Liver (tissue), 9 donors: ENCODE measurements around the gene MYRF. TPM values are rescaled to one million over a fixed set of nuclear protein-coding genes. Genes with fewer than 3 reads are reported as not detected.

Experiments used
- DNase-seq: peaks from one replicate; pipeline ENCODE4 v3.0.0-alpha.2; 2017; ENCODE audit warnings: low spot score
- H3K27ac ChIP-seq, 2 donors: one replicate each; pipeline ENCODE4 v1.7.0; 2013; ENCODE audit warnings: inconsistent platforms in 2 of 2, low read length in 2 of 2, control low read depth in 1 of 2, low read depth in 1 of 2, mild to moderate bottlenecking in 1 of 2
- H3K27me3 ChIP-seq, 4 donors: one replicate each; pipeline versions ENCODE4 v1.6.1 to v1.7.0; 2013; ENCODE audit warnings: low read length in 3 of 4, inconsistent platforms in 1 of 4, mild to moderate bottlenecking in 1 of 4, moderate library complexity in 1 of 4; ENCODE audit not compliant: control insufficient read depth in 4 of 4, insufficient read depth in 4 of 4
- H3K36me3 ChIP-seq, 4 donors: one replicate each; pipeline versions ENCODE4 v1.6.1 to v1.7.0; 2013; ENCODE audit warnings: low read length in 3 of 4, mild to moderate bottlenecking in 3 of 4, low read depth in 1 of 4, moderate library complexity in 1 of 4; ENCODE audit not compliant: control insufficient read depth in 4 of 4, insufficient read depth in 3 of 4
- H3K4me1 ChIP-seq, 4 donors: one replicate each; pipeline versions ENCODE4 v1.6.1 to v1.7.0; 2013; ENCODE audit warnings: low read length in 3 of 4, mild to moderate bottlenecking in 3 of 4, moderate library complexity in 1 of 4; ENCODE audit not compliant: control insufficient read depth in 4 of 4, insufficient read depth in 4 of 4
- H3K4me3 ChIP-seq, 3 donors: one replicate each; pipeline versions ENCODE4 v1.6.1 to v1.7.0; 2013; ENCODE audit warnings: low read length in 3 of 3, control low read depth in 1 of 3, low read depth in 1 of 3, mild to moderate bottlenecking in 1 of 3
- H3K9ac ChIP-seq, 2 donors: one replicate each; pipeline ENCODE4 v1.7.0; 2013; ENCODE audit warnings: low read length in 2 of 2, mild to moderate bottlenecking in 2 of 2, moderate library complexity in 2 of 2, control low read depth in 1 of 2, low read depth in 1 of 2
- H3K9me3 ChIP-seq, 4 donors: one replicate each; pipeline versions ENCODE4 v1.6.1 to v1.7.0; 2013; ENCODE audit warnings: low read length in 3 of 4; ENCODE audit not compliant: control insufficient read depth in 4 of 4
- EGR1 ChIP-seq, 2 donors: IDR thresholded peaks; 2 replicates each; pipeline ENCODE4 v1.6.1; 2016 to 2018; ENCODE audit warnings: antibody characterized with exemption in 2 of 2, low read depth in 2 of 2
- FOXA1 ChIP-seq: IDR thresholded peaks from 2 replicates; pipeline ENCODE4 v1.6.1; 2016; ENCODE audit warnings: antibody characterized with exemption
- FOXA2 ChIP-seq: IDR thresholded peaks from 2 replicates; pipeline ENCODE4 v1.6.1; 2016; ENCODE audit warnings: antibody characterized with exemption
- GABPA ChIP-seq, 2 donors: IDR thresholded peaks in 1 of 2; conservative IDR thresholded peaks in 1 of 2; 2 replicates each; pipeline ENCODE4 v1.6.1; 2016; ENCODE audit warnings: antibody characterized with exemption in 2 of 2, mild to moderate bottlenecking in 1 of 2, moderate library complexity in 1 of 2
- HNF4A ChIP-seq, 2 donors: conservative IDR thresholded peaks; 2 replicates each; pipeline ENCODE4 v1.6.1; 2016; ENCODE audit warnings: antibody characterized with exemption in 2 of 2, mild to moderate bottlenecking in 2 of 2
- HNF4G ChIP-seq: IDR thresholded peaks from 2 replicates; pipeline ENCODE4 v1.6.1; 2016; ENCODE audit warnings: antibody characterized with exemption
- JUND ChIP-seq, 2 donors: IDR thresholded peaks; 2 replicates each; pipeline ENCODE4 v1.6.1; 2016; ENCODE audit warnings: antibody characterized with exemption in 2 of 2
- NR2F2 ChIP-seq: IDR thresholded peaks from 2 replicates; pipeline ENCODE4 v1.6.1; 2016; ENCODE audit warnings: antibody characterized with exemption
- RAD21 ChIP-seq, 2 donors: IDR thresholded peaks; 2 replicates each; pipeline ENCODE4 v1.6.1; 2016; ENCODE audit warnings: antibody characterized with exemption in 2 of 2, mild to moderate bottlenecking in 2 of 2
- RXRA ChIP-seq, 2 donors: IDR thresholded peaks; 2 replicates each; pipeline ENCODE4 v1.6.1; 2017 to 2018; ENCODE audit warnings: antibody characterized with exemption in 2 of 2, mild to moderate bottlenecking in 1 of 2
- SP1 ChIP-seq: IDR thresholded peaks from 2 replicates; pipeline ENCODE4 v1.6.1; 2018; ENCODE audit warnings: antibody characterized with exemption, mild to moderate bottlenecking
- TAF1 ChIP-seq: conservative IDR thresholded peaks from 2 replicates; pipeline ENCODE4 v1.6.1; 2016; ENCODE audit warnings: antibody characterized with exemption, mild to moderate bottlenecking
- YY1 ChIP-seq: IDR thresholded peaks from 2 replicates; pipeline ENCODE4 v1.6.1; 2016; ENCODE audit warnings: antibody characterized with exemption, mild to moderate bottlenecking
- WGBS: extraction: QIAGEN DNeasy Blood & Tissue Kit; methylation state at CpG from one replicate; pipeline ENCODE4 v1.1.7; 2013; 5-methylcytosine and 5-hydroxymethylcytosine counted together
- polyA plus RNA-seq, 2 donors: library from polyadenylated mRNA; stranded (reverse) in 1 of 2; unstranded in 1 of 2; fragments of 200-250 nt in 1 of 2; fragments of >200 nt in 1 of 2; fragmentation: Nextera tagmentation in 1 of 2; extraction: Ambion mirVana in 1 of 2; gene quantifications; one replicate each; pipeline versions ENCODE4 v1.2.1 to v1.2.3, GENCODE V29; 2013 to 2015
- total RNA-seq, 2 donors: library from RNA; depleted of rRNA; stranded (reverse); fragments of >200 nt; gene quantifications; one replicate each; pipeline ENCODE4 v1.2.3, GENCODE V29; 2014
- TF ChIP-seq, protein P1 (sequence below): fragments of 150-350 bp; IDR thresholded peaks from 2 replicates; pipeline ENCODE4 v1.5.1; 2017; ENCODE audit warnings: improper control_type of control experiment, low read depth, low read length; ENCODE audit not compliant: missing input control
- TF ChIP-seq, protein P2 (sequence below): IDR thresholded peaks from 2 replicates; pipeline ENCODE4 v1.6.1; 2016; ENCODE audit warnings: antibody characterized with exemption
- TF ChIP-seq, protein P3 (sequence below): IDR thresholded peaks from 2 replicates; pipeline ENCODE4 v1.6.1; 2016; ENCODE audit warnings: antibody characterized with exemption
- TF ChIP-seq, protein P4 (sequence below): IDR thresholded peaks from 2 replicates; pipeline ENCODE4 v1.6.1; 2016; ENCODE audit warnings: antibody characterized with exemption
- TF ChIP-seq, protein P5 (sequence below): IDR thresholded peaks from 2 replicates; pipeline ENCODE4 v1.6.1; 2016; ENCODE audit warnings: antibody characterized with exemption, mild to moderate bottlenecking
- donor health status: healthy.
- donor health status: healthy.
- donor health status: healthy.
- donor health status: healthy.
- donor health status: healthy.

MYRF gene
- total and polyA plus RNA-seq, 4 donors, result 3.5 to 6.5 (median 4.4) TPM

DNA sequence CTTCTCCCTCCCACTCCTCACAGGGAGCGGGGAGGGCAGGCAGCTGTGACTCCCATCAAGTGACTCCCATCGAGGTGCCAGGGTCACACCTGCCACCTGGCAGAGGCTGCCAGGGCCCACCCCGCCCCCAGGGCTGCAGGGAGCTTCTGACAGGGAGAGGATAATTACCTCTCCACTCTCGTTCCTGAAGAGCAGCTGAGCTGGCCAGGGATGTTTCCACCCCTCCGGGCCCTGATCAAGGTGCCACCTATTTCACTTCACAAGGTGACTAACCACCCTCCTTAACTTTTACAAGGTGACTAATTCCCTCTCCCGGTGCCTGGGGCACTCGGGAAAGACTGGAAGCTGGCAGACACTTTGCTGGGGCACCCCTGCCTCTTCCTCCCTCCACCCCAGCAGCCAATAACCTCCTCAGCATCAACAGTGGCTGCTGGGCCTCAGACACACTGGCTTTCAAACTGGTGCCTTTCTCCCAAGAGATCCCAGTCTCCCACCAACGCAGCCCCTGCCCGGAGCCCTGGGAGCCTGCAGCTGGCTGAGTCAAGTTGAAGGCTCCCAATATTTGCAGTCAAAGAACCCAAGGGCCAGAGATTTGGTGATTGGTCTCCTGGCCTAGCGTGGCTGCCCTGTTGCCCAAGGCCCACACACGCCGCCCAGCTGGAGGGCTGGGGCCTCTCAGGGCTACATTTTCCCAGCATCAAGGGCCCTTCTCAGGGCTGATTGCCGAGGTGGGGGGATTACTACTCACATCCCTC lies 22.0 kb upstream of the MYRF start (continued):
- TF ChIP-seq, protein P1, sequence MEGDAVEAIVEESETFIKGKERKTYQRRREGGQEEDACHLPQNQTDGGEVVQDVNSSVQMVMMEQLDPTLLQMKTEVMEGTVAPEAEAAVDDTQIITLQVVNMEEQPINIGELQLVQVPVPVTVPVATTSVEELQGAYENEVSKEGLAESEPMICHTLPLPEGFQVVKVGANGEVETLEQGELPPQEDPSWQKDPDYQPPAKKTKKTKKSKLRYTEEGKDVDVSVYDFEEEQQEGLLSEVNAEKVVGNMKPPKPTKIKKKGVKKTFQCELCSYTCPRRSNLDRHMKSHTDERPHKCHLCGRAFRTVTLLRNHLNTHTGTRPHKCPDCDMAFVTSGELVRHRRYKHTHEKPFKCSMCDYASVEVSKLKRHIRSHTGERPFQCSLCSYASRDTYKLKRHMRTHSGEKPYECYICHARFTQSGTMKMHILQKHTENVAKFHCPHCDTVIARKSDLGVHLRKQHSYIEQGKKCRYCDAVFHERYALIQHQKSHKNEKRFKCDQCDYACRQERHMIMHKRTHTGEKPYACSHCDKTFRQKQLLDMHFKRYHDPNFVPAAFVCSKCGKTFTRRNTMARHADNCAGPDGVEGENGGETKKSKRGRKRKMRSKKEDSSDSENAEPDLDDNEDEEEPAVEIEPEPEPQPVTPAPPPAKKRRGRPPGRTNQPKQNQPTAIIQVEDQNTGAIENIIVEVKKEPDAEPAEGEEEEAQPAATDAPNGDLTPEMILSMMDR, result no peak
- TF ChIP-seq HNF4A (conservative IDR thresholded peaks at IDR 0.05), result no peak
- no peak for TF ChIP-seq JUND (IDR thresholded peaks at IDR 0.05)
- no peak for TF ChIP-seq SP1
- no peak for TF ChIP-seq RAD21 (IDR thresholded peaks at IDR 0.05)
- TF ChIP-seq, protein P2, sequence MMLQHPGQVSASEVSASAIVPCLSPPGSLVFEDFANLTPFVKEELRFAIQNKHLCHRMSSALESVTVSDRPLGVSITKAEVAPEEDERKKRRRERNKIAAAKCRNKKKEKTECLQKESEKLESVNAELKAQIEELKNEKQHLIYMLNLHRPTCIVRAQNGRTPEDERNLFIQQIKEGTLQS, result no peak
- no peak for TF ChIP-seq FOXA1
- TF ChIP-seq GABPA (IDR thresholded peaks at IDR 0.05 in 1 of 2, conservative IDR thresholded peaks at IDR 0.05 in 1 of 2), result no peak
- TF ChIP-seq, protein P3, sequence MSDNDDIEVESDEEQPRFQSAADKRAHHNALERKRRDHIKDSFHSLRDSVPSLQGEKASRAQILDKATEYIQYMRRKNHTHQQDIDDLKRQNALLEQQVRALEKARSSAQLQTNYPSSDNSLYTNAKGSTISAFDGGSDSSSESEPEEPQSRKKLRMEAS, result no peak

DNA sequence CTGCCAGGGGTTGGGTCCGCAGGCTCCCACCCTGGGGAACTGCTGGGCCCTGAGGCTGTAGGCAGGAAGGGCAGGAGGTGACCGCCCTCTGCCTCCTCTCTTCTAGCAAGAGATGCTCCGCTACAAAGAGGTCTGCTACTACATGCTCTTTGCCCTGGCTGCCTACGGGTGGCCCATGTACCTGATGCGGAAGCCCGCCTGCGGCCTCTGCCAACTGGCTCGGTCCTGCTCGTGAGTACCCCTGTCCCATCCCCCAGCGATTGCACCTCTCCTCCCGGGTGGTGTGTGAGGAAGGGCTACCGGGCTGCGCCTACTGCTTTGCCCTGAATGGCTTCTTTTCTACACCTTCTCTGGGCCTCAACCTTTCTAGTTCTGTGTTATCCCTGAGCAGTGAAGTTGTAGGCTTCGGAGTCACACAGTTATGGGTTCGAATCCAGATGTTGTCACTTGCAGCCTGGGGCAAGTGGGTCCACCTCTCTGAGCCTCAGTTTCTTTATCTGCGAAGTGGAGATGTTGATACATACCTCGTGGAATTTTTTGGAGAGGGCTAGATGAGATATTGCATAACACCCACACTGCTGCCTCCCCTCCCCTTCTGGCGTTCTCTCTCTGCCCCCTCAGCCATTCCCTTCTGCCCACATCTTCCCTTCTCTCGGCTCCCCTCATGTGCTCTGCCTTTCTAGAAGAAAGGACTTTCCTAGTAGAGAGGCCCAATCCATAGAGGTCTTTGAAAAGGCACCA lies 21.1 kb upstream of the MYRF start:
- H3K9me3 ChIP-seq, result no peaks in the 10 kb centered on the region
- H3K27me3 ChIP-seq, result no peaks in the 10 kb centered on the region
- no peak for DNase-seq
- no peak overlapping the region for H3K9ac ChIP-seq
- H3K4me1 ChIP-seq, result no peaks in the 10 kb centered on the region
- TF ChIP-seq HNF4A (conservative IDR thresholded peaks at IDR 0.05) (no peak), NR2F2 (no peak), TAF1 (no peak), HNF4G (no peak), EGR1 (IDR thresholded peaks at IDR 0.05; ENCODE audit: low read depth in 2 of 2) (no peak), JUND (IDR thresholded peaks at IDR 0.05) (no peak), FOXA2 (no peak), SP1 (no peak), GABPA (IDR thresholded peaks at IDR 0.05 in 1 of 2, conservative IDR thresholded peaks at IDR 0.05 in 1 of 2) (no peak), YY1 (no peak), RAD21 (IDR thresholded peaks at IDR 0.05) (no peak), FOXA1 (no peak), RXRA (IDR thresholded peaks at IDR 0.05) (no peak)
- TF ChIP-seq, protein P2, result no peak
- TF ChIP-seq, protein P1, result no peak
- TF ChIP-seq, protein P3, result no peak
- TF ChIP-seq, protein P4, sequence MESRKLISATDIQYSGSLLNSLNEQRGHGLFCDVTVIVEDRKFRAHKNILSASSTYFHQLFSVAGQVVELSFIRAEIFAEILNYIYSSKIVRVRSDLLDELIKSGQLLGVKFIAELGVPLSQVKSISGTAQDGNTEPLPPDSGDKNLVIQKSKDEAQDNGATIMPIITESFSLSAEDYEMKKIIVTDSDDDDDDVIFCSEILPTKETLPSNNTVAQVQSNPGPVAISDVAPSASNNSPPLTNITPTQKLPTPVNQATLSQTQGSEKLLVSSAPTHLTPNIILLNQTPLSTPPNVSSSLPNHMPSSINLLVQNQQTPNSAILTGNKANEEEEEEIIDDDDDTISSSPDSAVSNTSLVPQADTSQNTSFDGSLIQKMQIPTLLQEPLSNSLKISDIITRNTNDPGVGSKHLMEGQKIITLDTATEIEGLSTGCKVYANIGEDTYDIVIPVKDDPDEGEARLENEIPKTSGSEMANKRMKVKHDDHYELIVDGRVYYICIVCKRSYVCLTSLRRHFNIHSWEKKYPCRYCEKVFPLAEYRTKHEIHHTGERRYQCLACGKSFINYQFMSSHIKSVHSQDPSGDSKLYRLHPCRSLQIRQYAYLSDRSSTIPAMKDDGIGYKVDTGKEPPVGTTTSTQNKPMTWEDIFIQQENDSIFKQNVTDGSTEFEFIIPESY, result no peak
- TF ChIP-seq, protein P5, sequence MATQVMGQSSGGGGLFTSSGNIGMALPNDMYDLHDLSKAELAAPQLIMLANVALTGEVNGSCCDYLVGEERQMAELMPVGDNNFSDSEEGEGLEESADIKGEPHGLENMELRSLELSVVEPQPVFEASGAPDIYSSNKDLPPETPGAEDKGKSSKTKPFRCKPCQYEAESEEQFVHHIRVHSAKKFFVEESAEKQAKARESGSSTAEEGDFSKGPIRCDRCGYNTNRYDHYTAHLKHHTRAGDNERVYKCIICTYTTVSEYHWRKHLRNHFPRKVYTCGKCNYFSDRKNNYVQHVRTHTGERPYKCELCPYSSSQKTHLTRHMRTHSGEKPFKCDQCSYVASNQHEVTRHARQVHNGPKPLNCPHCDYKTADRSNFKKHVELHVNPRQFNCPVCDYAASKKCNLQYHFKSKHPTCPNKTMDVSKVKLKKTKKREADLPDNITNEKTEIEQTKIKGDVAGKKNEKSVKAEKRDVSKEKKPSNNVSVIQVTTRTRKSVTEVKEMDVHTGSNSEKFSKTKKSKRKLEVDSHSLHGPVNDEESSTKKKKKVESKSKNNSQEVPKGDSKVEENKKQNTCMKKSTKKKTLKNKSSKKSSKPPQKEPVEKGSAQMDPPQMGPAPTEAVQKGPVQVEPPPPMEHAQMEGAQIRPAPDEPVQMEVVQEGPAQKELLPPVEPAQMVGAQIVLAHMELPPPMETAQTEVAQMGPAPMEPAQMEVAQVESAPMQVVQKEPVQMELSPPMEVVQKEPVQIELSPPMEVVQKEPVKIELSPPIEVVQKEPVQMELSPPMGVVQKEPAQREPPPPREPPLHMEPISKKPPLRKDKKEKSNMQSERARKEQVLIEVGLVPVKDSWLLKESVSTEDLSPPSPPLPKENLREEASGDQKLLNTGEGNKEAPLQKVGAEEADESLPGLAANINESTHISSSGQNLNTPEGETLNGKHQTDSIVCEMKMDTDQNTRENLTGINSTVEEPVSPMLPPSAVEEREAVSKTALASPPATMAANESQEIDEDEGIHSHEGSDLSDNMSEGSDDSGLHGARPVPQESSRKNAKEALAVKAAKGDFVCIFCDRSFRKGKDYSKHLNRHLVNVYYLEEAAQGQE, result no peak
- 91% methylated on average over 19 of the region's 19 CpGs for WGBS
- no peak overlapping the region for H3K27ac ChIP-seq
- no peak overlapping the region for H3K4me3 ChIP-seq
- no peaks in the 10 kb centered on the region for H3K36me3 ChIP-seq
